Gastrocnemius medialis (tissue), 4 donors: Measurements from ENCODE around the gene NPS. TPM values are rescaled to one million over a fixed set of nuclear protein-coding genes. Genes with fewer than 3 reads are reported as not detected.

Source experiments
- ATAC-seq, 2 donors: fragments of 150-250 bp; one replicate each; pipeline ENCODE4 v1.9.1; 2016
- DNase-seq, 2 donors: peaks; one replicate each; pipeline ENCODE4 v3.0.0-alpha.2; 2019
- H3K27ac ChIP-seq, 4 donors: fragments of 200-600 bp; sonication (generic); 1 replicate in 1 of 4; 2 replicates in 3 of 4; pipeline ENCODE4 v1.5.1; 2016 to 2018; ENCODE audit warnings: mild to moderate bottlenecking in 2 of 4, moderate library complexity in 1 of 4
- H3K27me3 ChIP-seq, 3 donors: fragments of 200-600 bp; sonication (generic) in 2 of 3; 1 replicate in 1 of 3; 2 replicates in 2 of 3; pipeline versions ENCODE4 v1.5.1 to v1.6.0; 2016 to 2019; ENCODE audit warnings: mild to moderate bottlenecking in 1 of 3, moderate library complexity in 1 of 3
- H3K36me3 ChIP-seq, 2 donors: fragments of 200-600 bp; sonication (generic) in 1 of 2; one replicate each; pipeline ENCODE4 v1.5.1; 2017 to 2018
- H3K4me1 ChIP-seq, 2 donors: fragments of 200-600 bp; sonication (generic) in 1 of 2; one replicate each; pipeline ENCODE4 v1.5.1; 2016 to 2017; ENCODE audit warnings: mild to moderate bottlenecking in 2 of 2
- H3K4me3 ChIP-seq, 4 donors: fragments of 200-600 bp; sonication (generic) in 3 of 4; 1 replicate in 1 of 4; 2 replicates in 3 of 4; pipeline ENCODE4 v1.5.1; 2016 to 2019; ENCODE audit warnings: mild to moderate bottlenecking in 2 of 4
- H3K9me3 ChIP-seq, 3 donors: fragments of 200-600 bp; sonication (generic) in 2 of 3; 1 replicate in 1 of 3; 2 replicates in 2 of 3; pipeline ENCODE4 v1.5.1; 2016 to 2019
- POLR2A ChIP-seq, 2 donors: fragments of 450-650 bp; IDR thresholded peaks; one replicate each; pipeline ENCODE4 v1.6.1; 2017; ENCODE audit warnings: antibody characterized with exemption in 2 of 2, mild to moderate bottlenecking in 2 of 2, moderate library complexity in 2 of 2
- in situ Hi-C, 4 donors: fragments of 200-750 bp; cut with MboI; loops; one replicate each; pipeline versions ENCODE4 v1.15.0 to v1.8.0; 2017; ENCODE audit warnings: low sequenced_read_pairs in 4 of 4
- intact Hi-C: fragments of 100-400 bp; cut with DNase I; formaldehyde crosslinking; loops from one replicate; pipeline ENCODE4 v1.15.1; 2023; ENCODE audit warnings: low total_unique reads
- total RNA-seq, 4 donors: library from RNA; depleted of rRNA; stranded (reverse); fragments of >200 nt; gene quantifications; one replicate each; pipeline versions ENCODE4 v1.1.0 to v1.2.3, GENCODE V29; 2016
- TF ChIP-seq, protein P1 (sequence below), 5 experiments: fragments of 450-650 bp in 3 of 5; fragments of 200-600 bp in 2 of 5; sonication (generic) in 2 of 5; IDR thresholded peaks in 4 of 5; conservative IDR thresholded peaks in 1 of 5; 1 replicate in 4 of 5; 2 replicates in 1 of 5; pipeline ENCODE4 v1.5.1; 2016 to 2019; ENCODE audit warnings: antibody characterized with exemption in 5 of 5, mild to moderate bottlenecking in 3 of 5, moderate library complexity in 3 of 5

Gene NPS
- total RNA-seq, 4 donors from 2014 or later: not detected

DNA sequence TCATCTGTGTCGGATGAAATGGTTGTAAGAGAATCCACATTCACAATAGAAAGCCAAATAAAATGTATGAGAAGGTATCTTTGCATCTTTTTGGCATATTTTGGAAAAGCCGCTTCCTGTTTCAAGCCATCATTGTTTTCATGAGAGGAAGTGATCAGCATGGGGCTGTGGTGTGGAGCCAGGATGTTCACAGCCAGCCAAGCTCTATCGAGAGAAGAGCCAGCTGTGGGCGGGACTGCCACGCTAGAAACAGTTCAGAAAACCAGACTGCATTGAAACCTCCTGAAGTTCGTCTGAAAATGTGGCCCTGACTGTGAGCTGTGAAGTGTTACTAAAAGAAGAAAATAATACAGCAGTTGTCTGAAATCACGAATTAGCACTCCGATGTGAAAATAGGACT lies 21.2 kb upstream of the NPS start:
- no peak for ATAC-seq
- intact Hi-C loops: no loop called here
- in situ Hi-C loops: no loop called here
- no peaks in the 10 kb centered on the region for H3K36me3 ChIP-seq
- H3K9me3 ChIP-seq: no peaks in the 10 kb centered on the region
- no peak overlapping the region for H3K4me3 ChIP-seq
- no peak for TF ChIP-seq POLR2A (IDR thresholded peaks at IDR 0.05)
- TF ChIP-seq, protein P1, sequence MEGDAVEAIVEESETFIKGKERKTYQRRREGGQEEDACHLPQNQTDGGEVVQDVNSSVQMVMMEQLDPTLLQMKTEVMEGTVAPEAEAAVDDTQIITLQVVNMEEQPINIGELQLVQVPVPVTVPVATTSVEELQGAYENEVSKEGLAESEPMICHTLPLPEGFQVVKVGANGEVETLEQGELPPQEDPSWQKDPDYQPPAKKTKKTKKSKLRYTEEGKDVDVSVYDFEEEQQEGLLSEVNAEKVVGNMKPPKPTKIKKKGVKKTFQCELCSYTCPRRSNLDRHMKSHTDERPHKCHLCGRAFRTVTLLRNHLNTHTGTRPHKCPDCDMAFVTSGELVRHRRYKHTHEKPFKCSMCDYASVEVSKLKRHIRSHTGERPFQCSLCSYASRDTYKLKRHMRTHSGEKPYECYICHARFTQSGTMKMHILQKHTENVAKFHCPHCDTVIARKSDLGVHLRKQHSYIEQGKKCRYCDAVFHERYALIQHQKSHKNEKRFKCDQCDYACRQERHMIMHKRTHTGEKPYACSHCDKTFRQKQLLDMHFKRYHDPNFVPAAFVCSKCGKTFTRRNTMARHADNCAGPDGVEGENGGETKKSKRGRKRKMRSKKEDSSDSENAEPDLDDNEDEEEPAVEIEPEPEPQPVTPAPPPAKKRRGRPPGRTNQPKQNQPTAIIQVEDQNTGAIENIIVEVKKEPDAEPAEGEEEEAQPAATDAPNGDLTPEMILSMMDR (IDR thresholded peaks at IDR 0.05 in 4 of 5, conservative IDR thresholded peaks at IDR 0.05 in 1 of 5): no peak
- H3K27ac ChIP-seq: no peak overlapping the region
- no peaks in the 10 kb centered on the region for H3K27me3 ChIP-seq
- DNase-seq: no peak
- H3K4me1 ChIP-seq: no peaks in the 10 kb centered on the region

DNA sequence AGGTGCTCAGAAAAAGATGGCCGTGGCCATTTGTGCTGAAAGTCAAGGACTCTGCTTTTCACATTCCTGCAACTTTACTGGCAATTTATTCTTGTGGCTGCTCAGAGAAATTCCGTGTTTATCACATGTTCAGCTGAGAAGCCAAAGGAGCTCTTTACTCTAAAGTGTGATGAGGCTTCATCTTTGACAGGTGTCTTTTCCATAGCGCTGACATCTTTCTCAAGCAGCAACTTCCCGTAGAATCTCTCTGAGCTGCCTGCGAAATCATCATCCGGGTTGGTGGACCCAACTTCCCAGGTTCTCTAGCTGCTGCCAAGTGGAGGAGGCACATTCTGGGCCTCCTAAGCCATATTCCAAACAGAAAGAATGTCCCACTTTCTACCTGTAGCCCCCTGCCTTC lies 16.9 kb upstream of the NPS start:
- ATAC-seq: no peak
- in situ Hi-C loops: no loop called here
- Histone ChIP-seq H3K9me3 (no peaks in the 10 kb centered on the region), H3K27me3 (no peaks in the 10 kb centered on the region), H3K4me3 (no peak overlapping the region), H3K36me3 (no peaks in the 10 kb centered on the region), H3K27ac (no peak overlapping the region), H3K4me1 (no peaks in the 10 kb centered on the region)
- no peak for DNase-seq
- TF ChIP-seq, protein P1 (IDR thresholded peaks at IDR 0.05 in 4 of 5, conservative IDR thresholded peaks at IDR 0.05 in 1 of 5): no peak
- TF ChIP-seq POLR2A (IDR thresholded peaks at IDR 0.05): no peak
- intact Hi-C loops: no loop called here

DNA sequence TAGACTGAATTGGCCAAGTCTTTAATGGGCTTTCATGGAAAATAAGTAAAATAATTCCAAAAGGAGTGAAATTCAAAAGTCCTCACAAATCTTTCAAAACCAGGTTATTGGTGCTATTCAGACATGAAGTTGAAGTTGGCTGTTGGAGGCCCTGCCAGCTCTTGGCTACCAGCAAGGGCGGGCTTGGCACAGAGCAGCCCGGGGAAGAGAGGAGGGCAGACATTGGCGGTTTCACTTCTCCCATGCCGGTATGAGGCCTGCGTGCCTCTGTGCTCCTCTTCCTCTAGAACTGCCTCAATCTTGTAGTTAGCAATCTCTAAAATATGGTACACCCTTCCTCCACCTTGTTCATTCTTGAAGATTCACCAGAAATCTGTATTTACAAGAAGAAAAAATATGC lies 16.4 kb upstream of the NPS start:
- no peak overlapping the region for H3K27ac ChIP-seq
- TF ChIP-seq, protein P1 (IDR thresholded peaks at IDR 0.05 in 4 of 5, conservative IDR thresholded peaks at IDR 0.05 in 1 of 5): no peak
- TF ChIP-seq POLR2A (IDR thresholded peaks at IDR 0.05): no peak
- in situ Hi-C loops (no loop called here), intact Hi-C loops (no loop called here)
- DNase-seq (no peak), ATAC-seq (no peak)
- no peaks in the 10 kb centered on the region for H3K9me3 ChIP-seq
- H3K4me3 ChIP-seq: no peak overlapping the region
- H3K4me1 ChIP-seq: no peaks in the 10 kb centered on the region
- no peaks in the 10 kb centered on the region for H3K36me3 ChIP-seq
- no peaks in the 10 kb centered on the region for H3K27me3 ChIP-seq

DNA sequence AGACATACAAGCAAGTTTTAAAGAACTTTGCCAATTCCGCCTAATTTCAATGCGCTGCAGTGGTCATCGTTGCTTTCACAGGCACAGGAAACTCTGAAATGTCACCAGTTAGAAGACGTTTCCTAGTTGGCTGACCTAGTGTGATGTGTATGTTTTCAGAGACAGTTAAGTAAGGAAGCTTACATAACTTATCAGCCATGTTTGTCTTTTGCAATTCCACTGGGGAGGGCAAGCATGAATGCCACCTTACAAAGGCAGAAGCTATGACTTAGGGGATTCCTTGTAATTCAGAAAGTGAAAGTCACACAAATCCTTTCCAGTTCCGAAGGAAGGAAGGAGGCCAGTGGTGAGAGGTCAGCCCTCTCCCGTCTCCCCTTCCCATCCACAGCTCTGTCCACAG lies 15.0 kb upstream of the NPS start:
- no peak overlapping the region for H3K27ac ChIP-seq
- no peak for TF ChIP-seq POLR2A (IDR thresholded peaks at IDR 0.05)
- TF ChIP-seq, protein P1 (IDR thresholded peaks at IDR 0.05 in 4 of 5, conservative IDR thresholded peaks at IDR 0.05 in 1 of 5): no peak
- intact Hi-C loops: no loop called here

DNA sequence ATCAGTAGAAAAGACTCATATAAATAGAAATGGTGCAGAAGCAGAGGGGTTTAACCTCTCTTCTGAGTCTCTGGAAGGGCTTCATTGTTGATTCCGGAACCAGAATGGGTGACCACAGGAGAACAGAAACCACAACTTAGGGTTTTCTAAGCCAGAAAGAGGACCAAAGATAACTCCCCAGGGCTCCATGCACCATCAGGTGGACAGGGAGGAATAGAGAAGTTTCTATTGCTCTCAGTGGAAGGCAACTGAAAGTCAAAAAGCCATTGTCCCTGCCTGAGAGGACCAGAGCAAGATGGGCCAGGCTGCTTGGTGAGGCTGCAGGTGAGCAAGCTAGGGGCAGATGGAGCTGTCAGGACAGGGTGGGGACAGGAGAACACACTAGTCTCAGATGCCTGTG lies 14.6 kb upstream of the NPS start:
- ATAC-seq (no peak), DNase-seq (no peak)
- TF ChIP-seq POLR2A (IDR thresholded peaks at IDR 0.05): no peak
- TF ChIP-seq, protein P1 (IDR thresholded peaks at IDR 0.05 in 4 of 5, conservative IDR thresholded peaks at IDR 0.05 in 1 of 5): no peak
- intact Hi-C loops (no loop called here), in situ Hi-C loops (no loop called here)
- H3K4me3 ChIP-seq: no peak overlapping the region
- no peak overlapping the region for H3K27ac ChIP-seq
- no peaks in the 10 kb centered on the region for H3K27me3 ChIP-seq
- H3K36me3 ChIP-seq: no peaks in the 10 kb centered on the region
- H3K4me1 ChIP-seq: no peaks in the 10 kb centered on the region
- no peaks in the 10 kb centered on the region for H3K9me3 ChIP-seq

More for the DNA sequence above, 15.0 kb upstream of the NPS start:
- in situ Hi-C loops: no loop called here
- ATAC-seq (no peak), DNase-seq (no peak)
- Histone ChIP-seq H3K4me1 (no peaks in the 10 kb centered on the region), H3K4me3 (no peak overlapping the region), H3K9me3 (no peaks in the 10 kb centered on the region), H3K36me3 (no peaks in the 10 kb centered on the region), H3K27me3 (no peaks in the 10 kb centered on the region)
